ENCODE results near the gene GALNT14. TPM values are rescaled to one million over a fixed set of nuclear protein-coding genes. Genes with fewer than 3 reads are reported as not detected.

Gene GALNT14
- total RNA-seq, 1 donor from 2014 or later: 0.38 TPM

DNA sequence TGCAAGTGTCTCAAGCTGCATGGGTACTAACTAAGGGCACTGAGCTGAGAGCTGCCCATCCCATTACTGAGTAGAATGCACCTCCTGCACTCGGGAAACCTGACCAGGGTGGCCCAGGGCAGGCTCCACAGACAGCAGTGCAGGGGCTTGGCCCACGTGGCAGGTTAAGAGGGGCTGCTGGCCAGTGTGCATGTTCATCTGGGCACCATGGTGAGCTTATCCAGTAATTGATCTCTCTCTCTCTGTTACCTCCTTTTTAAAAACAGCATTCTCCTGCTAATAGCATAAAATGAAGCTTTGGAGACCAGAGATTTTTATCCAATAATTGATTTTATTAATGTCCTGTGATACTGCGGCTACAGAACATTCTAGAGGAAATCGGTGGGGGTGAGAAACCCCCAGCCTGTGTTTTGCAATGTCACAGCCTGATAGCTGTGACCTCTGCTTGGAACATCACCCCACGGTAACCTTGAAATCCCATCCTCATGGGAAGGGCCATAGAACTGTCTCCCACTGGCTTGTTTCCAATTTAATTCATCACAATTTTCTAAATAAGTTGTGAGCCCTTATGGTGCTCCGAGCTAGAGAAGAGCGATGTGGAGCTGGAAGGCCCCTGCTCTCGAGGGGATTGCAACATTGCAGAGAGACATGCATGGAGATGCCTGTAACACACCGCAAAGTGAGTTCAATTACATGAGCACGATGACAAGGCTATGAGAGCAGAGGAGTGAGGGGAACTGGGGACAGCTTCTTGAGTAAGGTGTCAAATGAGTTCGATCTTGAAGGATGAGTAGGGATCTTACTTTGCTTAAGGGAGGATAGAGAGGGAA is 143.8 kb downstream of the GALNT14 start:
- intact Hi-C loops (cut with DNase I): no loop called here
- ATAC-seq: peak; percentile 13
- no peak for DNase-seq (ENCODE audit: missing footprints)

- intact Hi-C loops (cut with DNase I): no loop called here
- DNase-seq (ENCODE audit: missing footprints) (no peak), ATAC-seq (no peak)
These were observed 145.5 kb downstream of the GALNT14 start for GRCh38 chr2:30992781-30993180.

GRCh38 chr2:30990671-30991070 is 147.6 kb downstream of the GALNT14 start:
- ATAC-seq (no peak), DNase-seq (ENCODE audit: missing footprints) (no peak)
- intact Hi-C loops (cut with DNase I): no loop called here

GRCh38 chr2:30990176-30990575 is 148.1 kb downstream of the GALNT14 start:
- DNase-seq (ENCODE audit: missing footprints): no peak
- intact Hi-C loops (cut with DNase I): no loop called here
- ATAC-seq: no peak

DNA sequence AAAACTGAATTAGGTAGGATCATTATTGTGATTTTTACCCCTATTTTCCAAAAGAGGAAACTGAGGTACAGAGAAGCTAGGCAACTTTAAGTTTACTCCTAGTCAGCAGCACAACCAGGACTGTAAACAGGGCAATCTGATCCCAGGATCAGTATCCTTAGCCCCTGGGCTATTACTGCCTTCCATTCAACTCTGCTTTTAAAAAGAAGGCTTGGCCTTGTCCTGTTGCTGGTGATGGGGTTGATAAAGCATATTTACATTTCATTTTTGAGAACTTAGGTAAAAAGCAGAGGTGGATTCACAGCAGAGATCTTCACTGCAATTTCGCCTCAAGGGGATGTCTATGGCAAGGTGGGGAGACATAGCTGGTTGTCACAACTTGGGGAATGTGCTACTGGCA is 148.5 kb downstream of the GALNT14 start:
- ATAC-seq (no peak), DNase-seq (ENCODE audit: missing footprints) (no peak)
- intact Hi-C loops (cut with DNase I): no loop called here

GRCh38 chr2:30987566-30987965 is 150.7 kb downstream of the GALNT14 start:
- DNase-seq (ENCODE audit: missing footprints) (no peak), ATAC-seq (no peak)
- intact Hi-C loops (cut with DNase I): no loop called here

DNA sequence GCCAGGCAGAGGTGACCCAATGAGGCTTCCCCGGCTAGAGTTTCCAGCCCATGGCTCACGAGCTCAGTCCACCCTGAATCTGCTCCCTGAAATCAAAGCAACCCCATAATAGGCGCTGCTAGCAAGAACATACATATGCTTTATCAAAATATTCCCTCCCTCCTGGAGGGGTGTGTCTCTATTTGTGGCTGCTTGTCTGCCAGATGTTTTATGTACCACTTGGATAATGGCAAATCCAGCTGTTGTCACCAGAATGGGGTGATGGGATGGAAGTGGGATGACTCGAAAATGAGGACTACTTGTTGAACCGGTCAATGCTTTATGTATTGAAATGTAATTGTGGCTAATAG is 152.0 kb downstream of the GALNT14 start:
- DNase-seq (ENCODE audit: missing footprints) (no peak), ATAC-seq (no peak)
- intact Hi-C loops (cut with DNase I): no loop called here

DNA sequence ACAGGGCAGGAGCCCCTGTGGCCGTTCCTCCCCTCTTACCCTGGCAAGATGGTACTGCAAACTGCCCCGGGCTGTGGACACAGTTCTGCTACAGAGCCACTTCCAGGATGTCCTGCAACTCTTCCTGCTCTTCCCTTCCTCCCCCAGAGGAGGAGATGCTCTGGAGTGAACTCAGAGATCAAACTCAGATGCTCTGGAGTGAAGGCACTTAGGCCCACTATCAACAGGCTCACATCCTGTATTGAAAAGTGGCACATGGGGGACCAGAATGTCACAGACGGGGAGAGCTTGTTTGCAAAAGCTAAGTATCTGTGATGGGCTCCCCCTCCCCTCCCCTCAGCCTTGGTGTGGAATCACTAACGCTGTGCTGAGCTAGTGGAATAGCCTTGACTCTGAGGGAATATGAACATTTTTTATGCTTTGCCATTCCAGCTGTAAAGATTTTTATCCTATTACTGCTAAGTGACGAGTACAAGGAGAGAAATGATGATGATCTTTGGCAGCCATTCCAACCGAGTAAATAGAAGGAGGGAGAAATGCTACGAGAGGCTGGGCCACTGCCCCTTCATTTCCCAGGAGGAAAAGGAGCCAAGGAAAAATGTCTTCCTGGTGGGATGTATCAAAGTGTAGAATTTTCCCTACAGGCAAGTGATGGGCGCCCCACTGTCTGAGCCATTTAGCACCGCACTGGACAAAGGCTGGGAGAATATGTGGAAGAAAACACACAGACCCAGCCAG is 152.6 kb downstream of the GALNT14 start:
- ATAC-seq (no peak), DNase-seq (ENCODE audit: missing footprints) (no peak)
- intact Hi-C loops (cut with DNase I): no loop called here

GRCh38 chr2:30984148-30984547 is 154.1 kb downstream of the GALNT14 start:
- ATAC-seq: peak; percentile 87
- intact Hi-C loops (cut with DNase I): no loop called here
- DNase-seq (ENCODE audit: missing footprints): no peak

GRCh38 chr2:30981510-30981909 is 156.7 kb downstream of the GALNT14 start:
- DNase-seq (ENCODE audit: missing footprints) (no peak), ATAC-seq (no peak)
- intact Hi-C loops (cut with DNase I): no loop called here

DNA sequence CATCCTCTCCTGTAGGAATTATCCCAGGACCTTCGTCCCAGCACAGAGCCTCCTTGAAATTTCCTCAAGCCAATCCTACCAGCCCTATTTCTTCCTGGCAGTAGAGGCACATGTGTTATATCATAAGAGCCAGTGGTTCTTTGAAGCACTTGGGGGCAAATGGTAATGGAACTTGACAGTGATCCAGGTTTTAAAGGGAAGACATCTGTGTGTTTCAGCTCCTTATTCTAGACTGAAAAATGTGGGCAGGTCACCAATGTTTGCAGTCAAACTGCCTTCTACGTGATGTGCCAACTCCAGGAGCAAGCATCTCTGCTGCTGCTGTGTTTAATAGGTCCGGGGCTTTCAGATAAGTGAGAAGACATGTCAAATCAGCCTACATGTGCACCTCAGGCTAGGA is 157.1 kb downstream of the GALNT14 start:
- DNase-seq (ENCODE audit: missing footprints): no peak
- intact Hi-C loops (cut with DNase I): no loop called here
- no peak for ATAC-seq

DNA sequence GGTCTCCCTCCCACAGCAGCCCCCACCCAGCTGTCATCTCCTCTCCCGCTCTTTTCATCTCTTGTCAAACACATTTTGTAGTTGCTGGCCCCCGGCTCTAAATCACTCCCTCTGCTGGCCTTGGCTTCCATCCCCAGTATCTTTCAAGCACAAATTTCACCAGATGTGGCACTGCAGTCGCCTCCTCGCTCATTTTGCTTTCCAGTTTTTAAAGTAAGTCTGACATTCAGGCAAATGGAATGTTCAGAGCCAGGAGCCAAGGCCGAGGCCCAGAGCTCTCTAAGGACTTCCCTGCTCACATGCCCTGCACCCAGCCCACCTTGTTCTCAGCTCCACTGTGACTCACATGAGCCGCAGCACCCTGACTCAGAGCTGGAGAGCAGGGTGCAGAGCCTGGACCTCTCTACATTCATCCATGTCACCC is 158.4 kb downstream of the GALNT14 start:
- DNase-seq (ENCODE audit: missing footprints) (no peak), ATAC-seq (peak; percentile 37)
- intact Hi-C loops (cut with DNase I): no loop called here

- ATAC-seq (no peak), DNase-seq (ENCODE audit: missing footprints) (no peak)
- intact Hi-C loops (cut with DNase I): no loop called here
These were observed 159.4 kb downstream of the GALNT14 start for GRCh38 chr2:30978854-30979253.

- no peak for ATAC-seq
- DNase-seq (ENCODE audit: missing footprints): no peak
- intact Hi-C loops (cut with DNase I): no loop called here
These were observed 160.2 kb downstream of the GALNT14 start for GRCh38 chr2:30978044-30978443.

- DNase-seq (ENCODE audit: missing footprints) (no peak), ATAC-seq (no peak)
- intact Hi-C loops (cut with DNase I): no loop called here
These were observed 163.1 kb downstream of the GALNT14 start for GRCh38 chr2:30975156-30975555.

- ATAC-seq: no peak
- DNase-seq (ENCODE audit: missing footprints): no peak
- intact Hi-C loops (cut with DNase I): no loop called here
These were observed 163.7 kb downstream of the GALNT14 start for GRCh38 chr2:30974554-30974953.

DNA sequence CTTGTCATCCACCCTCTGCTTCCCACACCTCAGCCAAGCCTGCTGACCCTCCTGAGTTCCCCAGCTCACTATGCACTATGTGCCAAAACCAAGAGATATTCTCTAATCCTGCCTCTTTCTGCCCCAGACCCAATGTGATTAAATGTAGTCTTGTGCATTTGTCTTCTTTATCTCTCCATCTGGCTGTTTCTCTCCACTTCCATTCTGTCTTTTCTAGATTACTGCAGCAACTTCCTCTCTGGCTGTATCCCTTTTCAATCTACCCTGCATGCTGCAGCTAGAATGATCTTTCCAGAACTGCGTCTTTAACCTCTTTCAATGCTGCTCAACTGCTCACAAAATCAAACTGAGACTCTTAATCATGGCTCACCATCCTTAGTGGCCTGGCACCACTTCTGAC is 164.1 kb downstream of the GALNT14 start:
- ATAC-seq: no peak
- intact Hi-C loops (cut with DNase I): no loop called here

GRCh38 chr2:30971231-30972025 is 166.8 kb downstream of the GALNT14 start:
- ATAC-seq: no peak
- intact Hi-C loops (cut with DNase I): no loop called here
- no peak for DNase-seq (ENCODE audit: missing footprints)

More for the DNA sequence above, 164.1 kb downstream of the GALNT14 start:
- no peak for DNase-seq (ENCODE audit: missing footprints)

GRCh38 chr2:30968660-30969397 is 169.4 kb downstream of the GALNT14 start:
- DNase-seq (ENCODE audit: missing footprints) (no peak), ATAC-seq (no peak)
- intact Hi-C loops (cut with DNase I): no loop called here

All from Right ventricle myocardium inferior (tissue), 1 donor.